ENCODE data around the gene SUPT5H.
"Not testable (repeated sequence)": the region's sequence is repeated elsewhere in the genome, so short reads cannot be mapped to it uniquely, and the experiment has no call there.

- TF ChIP-seq, protein P1, sequence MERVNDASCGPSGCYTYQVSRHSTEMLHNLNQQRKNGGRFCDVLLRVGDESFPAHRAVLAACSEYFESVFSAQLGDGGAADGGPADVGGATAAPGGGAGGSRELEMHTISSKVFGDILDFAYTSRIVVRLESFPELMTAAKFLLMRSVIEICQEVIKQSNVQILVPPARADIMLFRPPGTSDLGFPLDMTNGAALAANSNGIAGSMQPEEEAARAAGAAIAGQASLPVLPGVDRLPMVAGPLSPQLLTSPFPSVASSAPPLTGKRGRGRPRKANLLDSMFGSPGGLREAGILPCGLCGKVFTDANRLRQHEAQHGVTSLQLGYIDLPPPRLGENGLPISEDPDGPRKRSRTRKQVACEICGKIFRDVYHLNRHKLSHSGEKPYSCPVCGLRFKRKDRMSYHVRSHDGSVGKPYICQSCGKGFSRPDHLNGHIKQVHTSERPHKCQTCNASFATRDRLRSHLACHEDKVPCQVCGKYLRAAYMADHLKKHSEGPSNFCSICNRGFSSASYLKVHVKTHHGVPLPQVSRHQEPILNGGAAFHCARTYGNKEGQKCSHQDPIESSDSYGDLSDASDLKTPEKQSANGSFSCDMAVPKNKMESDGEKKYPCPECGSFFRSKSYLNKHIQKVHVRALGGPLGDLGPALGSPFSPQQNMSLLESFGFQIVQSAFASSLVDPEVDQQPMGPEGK (CRISPR knock-in tag; IDR thresholded peaks at IDR 0.05; ENCODE audit: borderline replicate concordance): not testable (repeated sequence)
- TF ChIP-seq SNAI2 (CRISPR knock-in tag; IDR thresholded peaks at IDR 0.05); RARB (CRISPR knock-in tag; IDR thresholded peaks at IDR 0.05); GLIS3 (CRISPR knock-in tag; IDR thresholded peaks at IDR 0.05); TOX (CRISPR knock-in tag; IDR thresholded peaks at IDR 0.05; ENCODE audit: borderline replicate concordance); ZFP30 (CRISPR knock-in tag; IDR thresholded peaks at IDR 0.05); ARNTL (CRISPR knock-in tag; IDR thresholded peaks at IDR 0.05; ENCODE audit: borderline replicate concordance, low read depth); OSR1 (CRISPR knock-in tag; IDR thresholded peaks at IDR 0.05): not testable (repeated sequence)
- TF ChIP-seq, protein P2, sequence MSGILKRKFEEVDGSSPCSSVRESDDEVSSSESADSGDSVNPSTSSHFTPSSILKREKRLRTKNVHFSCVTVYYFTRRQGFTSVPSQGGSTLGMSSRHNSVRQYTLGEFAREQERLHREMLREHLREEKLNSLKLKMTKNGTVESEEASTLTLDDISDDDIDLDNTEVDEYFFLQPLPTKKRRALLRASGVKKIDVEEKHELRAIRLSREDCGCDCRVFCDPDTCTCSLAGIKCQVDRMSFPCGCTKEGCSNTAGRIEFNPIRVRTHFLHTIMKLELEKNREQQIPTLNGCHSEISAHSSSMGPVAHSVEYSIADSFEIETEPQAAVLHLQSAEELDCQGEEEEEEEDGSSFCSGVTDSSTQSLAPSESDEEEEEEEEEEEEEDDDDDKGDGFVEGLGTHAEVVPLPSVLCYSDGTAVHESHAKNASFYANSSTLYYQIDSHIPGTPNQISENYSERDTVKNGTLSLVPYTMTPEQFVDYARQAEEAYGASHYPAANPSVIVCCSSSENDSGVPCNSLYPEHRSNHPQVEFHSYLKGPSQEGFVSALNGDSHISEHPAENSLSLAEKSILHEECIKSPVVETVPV (CRISPR knock-in tag; IDR thresholded peaks at IDR 0.05): not testable (repeated sequence)
- TF ChIP-seq, protein P3, sequence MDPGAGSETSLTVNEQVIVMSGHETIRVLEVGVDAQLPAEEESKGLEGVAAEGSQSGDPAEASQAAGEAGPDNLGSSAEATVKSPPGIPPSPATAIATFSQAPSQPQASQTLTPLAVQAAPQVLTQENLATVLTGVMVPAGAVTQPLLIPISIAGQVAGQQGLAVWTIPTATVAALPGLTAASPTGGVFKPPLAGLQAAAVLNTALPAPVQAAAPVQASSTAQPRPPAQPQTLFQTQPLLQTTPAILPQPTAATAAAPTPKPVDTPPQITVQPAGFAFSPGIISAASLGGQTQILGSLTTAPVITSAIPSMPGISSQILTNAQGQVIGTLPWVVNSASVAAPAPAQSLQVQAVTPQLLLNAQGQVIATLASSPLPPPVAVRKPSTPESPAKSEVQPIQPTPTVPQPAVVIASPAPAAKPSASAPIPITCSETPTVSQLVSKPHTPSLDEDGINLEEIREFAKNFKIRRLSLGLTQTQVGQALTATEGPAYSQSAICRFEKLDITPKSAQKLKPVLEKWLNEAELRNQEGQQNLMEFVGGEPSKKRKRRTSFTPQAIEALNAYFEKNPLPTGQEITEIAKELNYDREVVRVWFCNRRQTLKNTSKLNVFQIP (CRISPR knock-in tag; IDR thresholded peaks at IDR 0.05; ENCODE audit: borderline replicate concordance, low read depth): not testable (repeated sequence)
Measured at GRCh38 chr19:39479319-39479801, 34.0 kb downstream of the SUPT5H start.
